Activated T-cell treated with anti-CD3 and anti-CD28 coated beads, Interleukin-2, amount 50 U/mL, for 1 hour (primary cell): ENCODE results near the gene PUS3.

Experiments
- DNase-seq: peaks from one replicate; pipeline ENCODE4 v3.0.0-alpha.2; 2020

PUS3 gene, protein sequence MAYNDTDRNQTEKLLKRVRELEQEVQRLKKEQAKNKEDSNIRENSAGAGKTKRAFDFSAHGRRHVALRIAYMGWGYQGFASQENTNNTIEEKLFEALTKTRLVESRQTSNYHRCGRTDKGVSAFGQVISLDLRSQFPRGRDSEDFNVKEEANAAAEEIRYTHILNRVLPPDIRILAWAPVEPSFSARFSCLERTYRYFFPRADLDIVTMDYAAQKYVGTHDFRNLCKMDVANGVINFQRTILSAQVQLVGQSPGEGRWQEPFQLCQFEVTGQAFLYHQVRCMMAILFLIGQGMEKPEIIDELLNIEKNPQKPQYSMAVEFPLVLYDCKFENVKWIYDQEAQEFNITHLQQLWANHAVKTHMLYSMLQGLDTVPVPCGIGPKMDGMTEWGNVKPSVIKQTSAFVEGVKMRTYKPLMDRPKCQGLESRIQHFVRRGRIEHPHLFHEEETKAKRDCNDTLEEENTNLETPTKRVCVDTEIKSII

DNA sequence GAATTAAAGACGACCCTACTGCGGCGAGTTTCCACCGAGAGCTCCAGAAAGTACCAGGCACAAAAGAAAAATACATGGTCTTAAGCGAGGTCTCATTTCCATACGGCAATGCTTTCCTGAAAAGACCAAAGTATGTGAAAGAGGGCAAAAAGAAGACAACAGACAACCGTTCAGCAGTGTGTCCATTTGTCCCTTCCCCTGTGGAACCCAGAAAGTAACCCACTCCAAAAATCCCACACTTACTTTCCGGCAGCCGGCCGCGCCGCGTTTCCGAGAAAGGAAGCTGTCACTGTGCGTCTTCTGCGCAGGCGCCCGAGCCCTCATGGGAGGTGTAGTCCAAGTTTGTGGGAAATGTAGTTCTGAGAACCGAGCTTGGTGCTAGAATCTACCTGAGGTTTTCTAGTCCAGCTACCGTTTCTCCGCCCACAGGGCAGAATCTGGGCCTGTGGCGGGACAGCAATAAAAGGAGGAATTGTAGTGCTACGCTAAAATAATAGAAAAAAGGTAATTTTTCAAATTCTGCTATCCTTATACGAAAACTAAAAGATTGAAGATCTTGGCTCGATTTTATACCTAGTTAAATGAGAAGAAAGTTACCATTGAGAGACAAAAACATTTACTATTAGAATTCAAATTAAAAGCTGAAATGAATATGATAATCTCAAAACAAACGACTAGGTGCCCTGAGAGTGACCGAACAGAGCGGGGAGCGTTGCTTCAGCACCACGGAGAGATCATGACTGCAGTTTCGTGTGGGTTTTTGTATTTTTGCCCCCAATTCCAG lies at the start of gene PUS3:
PUS3 (minus strand) TSS at position 280 of the 784 bp plus-strand sequence. CDS start 6,922 bp downstream, outside the sequence.
- peak; percentile 83 for DNase-seq

DNA sequence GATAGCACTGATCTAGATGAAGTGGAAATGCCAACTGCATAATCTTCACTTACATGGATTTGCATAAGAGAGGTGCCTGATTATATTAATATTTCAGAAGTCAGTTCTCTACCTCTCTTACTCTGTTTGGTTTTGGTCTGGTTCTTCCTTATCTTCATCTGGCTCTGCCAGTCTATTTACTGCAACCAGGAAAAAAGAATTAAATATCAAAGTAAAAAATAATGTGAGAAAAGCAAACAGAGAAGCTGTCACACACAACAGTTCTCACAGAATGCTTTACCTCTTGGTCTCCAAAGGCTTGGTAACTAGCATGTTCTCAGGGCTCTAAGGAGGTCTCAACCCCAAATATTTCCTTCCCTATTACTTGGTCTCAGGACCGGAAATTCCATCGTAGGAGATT lies 49.6 kb upstream of the PUS3 start:
- DNase-seq: no peak

DNA sequence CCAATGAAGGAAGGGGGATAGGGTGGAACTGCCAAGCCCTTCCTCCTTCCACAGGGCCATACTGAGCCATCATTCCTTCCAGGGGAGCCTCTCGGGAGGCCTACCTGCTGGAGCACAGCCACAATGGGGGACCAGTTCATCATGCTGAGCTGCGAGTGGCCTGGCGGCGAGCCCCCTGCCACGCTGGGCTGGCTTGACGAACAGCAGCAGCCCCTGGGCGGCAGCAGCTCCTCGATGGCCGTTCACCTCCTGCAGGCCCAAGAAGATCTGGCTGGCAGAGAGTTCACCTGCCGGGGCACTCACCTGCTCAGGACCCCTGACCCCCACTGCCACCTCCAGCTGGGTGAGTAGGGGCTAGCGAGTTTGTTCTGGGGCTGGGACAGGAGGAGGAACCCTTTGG lies 48.7 kb upstream of the PUS3 start:
- DNase-seq: no peak

DNA sequence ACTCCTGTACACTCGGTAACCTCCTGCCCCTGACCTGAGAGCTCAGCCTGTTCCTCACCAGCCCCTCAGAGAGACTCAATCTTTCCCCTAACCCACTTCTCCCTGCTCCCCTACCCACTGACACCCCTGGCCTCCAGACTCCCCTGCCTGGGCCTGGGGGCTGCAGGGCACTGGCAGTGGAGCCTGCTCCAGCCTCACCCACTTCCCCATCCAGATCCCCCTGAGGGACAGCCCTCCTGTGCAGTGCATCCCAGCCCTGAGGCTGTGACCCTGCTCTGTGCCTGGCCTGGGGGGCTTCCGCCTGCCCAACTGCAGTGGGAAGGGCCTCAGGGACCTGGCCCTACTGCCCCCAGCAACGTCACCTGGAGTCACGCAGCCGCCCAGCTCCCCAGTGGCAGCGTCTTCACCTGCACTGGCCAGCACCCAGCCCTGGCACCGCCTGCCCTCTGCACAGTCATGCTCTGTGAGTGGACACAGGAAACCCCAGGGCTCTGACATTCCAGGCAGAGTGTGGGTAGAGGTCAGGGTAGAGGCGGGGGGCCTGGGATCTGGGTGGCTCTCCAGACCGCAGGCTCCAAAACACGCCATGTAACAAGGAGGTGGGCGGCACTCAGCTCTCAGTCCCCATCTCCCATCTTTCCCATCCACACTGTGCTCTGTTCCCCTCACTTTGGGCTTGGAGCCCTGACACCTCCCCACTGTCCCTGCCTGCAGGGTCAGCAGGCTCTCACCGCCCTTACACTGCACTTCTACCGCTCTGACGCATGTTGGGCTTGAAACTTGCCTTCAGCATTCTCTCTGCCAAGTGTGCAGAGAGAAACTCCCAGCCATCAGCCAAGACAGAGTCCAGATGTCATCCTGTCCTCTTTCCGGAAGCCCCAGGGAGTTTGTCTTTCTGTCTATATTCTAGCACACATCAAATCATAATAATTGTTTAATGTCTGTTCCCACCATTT lies 48.0 kb upstream of the PUS3 start:
- DNase-seq: no peak

DNA sequence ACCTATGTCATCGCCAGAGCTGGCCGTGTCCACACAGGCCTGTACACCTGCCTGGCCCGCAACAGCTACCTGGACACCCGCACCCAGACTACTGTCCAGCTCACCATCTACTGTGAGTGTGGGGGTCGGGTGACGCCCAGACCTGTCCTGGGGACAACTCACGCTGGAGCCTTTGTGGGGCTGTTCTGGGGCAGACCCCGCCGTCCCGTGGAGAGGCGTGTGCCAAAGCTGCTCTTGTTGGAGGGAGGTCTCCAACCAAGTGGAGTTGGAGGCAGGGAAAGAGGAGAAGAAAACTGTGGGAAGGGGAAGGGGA lies 47.1 kb upstream of the PUS3 start:
- DNase-seq: no peak

DNA sequence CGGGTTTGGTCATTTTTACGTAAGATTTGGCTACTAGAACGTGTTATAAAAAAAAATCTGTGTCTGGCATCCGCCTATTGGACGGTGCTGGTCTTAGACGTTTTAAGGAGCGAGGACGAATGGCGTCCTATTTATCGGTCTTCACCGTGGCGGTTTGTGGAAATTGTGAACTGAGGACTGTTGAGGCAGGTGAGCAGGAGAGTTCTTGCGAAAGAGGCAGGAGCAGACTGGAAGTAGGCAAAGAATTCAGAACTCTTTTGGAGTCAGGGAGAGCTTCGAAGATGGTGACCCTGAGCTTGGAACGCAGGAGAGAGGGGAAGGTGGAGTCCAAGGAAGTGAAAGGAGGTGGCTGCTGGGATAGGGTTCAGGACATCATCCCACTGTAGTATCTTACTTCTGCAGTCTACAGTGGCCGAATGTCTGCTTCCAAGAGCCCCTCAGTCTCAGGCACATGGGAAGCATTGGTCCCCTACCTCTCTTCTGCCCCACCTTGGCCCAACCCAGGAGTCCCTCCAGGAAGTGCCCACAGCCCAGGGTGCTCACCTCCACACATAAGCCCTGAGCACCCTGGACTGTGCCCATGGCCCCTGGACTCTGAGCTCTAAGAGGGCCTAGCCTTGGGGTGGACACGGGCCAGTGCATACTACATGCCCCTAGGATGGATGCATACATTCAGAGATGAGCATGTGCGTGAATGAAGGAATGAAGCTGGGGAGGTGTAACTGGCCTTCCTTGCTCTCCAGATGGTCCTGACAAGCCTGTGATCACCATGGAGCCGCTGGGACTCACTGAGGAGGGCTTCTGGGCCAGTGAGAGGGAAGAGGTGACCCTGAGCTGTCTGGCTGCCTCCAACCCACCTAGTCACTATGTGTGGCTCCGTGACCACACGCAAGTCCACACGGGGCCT lies 46.5 kb upstream of the PUS3 start:
- no peak for DNase-seq

DNA sequence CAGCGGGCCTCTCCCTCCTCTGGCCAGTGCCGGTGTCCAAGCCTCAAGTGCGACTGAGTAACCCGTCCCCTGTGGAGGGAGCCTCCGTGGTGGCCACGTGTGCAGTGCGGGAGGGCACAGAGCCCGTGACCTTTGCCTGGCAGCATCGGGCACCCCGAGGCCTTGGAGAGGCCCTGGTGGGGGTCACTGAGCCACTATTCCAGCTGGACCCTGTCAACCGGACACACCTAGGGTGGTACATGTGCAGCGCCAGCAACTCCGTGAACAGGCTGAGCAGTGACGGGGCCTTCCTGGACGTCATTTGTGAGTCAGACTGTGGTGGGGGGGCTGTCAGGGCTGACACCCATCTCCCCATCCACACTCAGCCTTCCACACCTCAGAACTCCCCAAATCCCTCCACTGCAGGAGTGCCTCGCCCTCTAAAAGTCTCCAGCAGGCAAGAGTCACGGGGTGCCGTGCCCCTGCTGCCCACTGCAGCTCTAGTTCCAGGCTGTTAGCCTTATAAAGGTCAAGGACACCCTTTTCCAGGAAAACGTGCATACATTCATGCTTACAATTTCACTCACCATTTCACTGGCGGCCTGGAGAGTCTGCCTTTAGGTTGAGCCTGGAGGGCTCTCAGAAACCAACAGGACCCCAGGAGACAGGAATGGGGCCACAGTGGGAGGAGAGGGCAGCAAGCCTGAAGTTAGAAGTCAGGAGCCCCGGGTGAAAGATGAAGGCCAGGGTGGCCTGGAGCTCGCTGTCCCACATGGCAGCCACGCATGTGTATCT lies 45.5 kb upstream of the PUS3 start:
- DNase-seq: no peak

DNA sequence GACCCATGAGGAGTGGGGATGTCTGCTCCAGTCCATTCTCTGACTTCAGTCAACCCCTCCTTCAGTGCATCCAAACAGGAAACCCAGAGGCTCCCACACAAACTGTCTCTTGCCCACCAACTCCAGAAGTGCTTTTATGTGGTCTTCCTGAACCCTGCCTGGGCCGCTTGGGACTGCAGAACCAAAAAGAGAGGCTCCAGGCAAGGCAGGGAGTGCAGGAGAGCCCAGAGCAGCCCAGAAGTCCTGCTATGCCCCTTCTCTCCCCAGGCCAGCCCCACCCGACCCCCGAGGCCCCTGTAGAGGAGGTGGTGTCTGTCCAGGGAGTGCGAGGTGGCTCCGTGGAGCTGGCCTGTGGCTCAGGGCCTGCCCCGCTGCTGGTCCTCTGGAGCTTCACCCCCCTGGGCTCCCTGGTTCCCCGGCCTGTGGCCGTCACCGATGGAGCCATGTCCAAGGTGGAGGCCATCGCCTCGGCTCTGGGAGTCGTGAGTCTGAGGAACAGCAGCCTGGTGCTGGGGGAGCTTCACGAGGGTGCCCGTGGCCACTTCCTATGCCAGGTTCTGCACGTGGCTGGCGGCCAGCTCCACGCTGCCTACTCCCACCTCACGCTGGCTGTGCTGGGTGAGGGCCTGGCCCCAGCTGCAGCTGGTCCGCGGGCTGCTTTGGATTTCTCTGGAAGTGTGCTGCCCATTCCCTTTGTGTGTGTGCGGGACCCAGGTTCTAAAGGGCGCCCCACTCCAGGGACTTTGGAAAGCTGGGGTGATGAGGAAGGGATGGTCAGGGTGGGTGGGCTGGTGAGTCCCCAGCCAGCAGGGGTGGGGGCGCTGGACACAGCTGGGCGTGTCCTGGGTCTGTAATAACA lies 44.6 kb upstream of the PUS3 start:
- no peak for DNase-seq

DNA sequence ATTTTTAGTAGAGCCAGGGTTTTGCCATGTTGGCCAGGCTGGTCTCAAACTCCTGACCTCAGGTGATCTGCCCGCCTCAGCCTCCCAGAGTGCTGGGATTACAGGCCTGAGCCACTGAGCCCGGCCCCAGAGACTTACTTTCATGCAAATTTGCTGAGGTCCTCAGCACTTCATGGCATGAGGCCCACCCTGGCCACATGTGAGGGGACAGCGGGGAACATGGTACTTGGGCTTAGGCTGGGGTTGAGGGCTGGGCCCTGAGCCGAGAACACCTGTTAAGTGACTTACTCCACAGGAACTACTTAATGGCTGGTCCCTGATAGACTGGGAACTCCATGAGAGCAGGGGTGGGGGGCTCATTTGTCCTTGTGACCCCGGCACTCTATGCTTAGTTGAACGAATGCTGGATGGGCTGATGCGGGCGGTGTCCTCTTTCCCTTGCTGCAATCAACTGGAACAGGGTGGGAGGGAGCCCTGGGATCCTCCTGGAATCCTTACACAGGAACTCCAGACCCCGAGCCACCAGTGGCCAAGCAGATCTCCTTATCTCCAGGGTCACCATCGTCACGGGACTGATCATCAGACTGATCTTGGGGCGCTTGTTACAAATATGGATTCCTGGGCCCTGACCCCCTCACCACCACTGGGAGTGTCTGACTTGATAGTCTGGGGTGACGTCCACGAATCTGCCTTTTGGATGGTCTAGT lies 43.9 kb upstream of the PUS3 start:
- no peak for DNase-seq

DNA sequence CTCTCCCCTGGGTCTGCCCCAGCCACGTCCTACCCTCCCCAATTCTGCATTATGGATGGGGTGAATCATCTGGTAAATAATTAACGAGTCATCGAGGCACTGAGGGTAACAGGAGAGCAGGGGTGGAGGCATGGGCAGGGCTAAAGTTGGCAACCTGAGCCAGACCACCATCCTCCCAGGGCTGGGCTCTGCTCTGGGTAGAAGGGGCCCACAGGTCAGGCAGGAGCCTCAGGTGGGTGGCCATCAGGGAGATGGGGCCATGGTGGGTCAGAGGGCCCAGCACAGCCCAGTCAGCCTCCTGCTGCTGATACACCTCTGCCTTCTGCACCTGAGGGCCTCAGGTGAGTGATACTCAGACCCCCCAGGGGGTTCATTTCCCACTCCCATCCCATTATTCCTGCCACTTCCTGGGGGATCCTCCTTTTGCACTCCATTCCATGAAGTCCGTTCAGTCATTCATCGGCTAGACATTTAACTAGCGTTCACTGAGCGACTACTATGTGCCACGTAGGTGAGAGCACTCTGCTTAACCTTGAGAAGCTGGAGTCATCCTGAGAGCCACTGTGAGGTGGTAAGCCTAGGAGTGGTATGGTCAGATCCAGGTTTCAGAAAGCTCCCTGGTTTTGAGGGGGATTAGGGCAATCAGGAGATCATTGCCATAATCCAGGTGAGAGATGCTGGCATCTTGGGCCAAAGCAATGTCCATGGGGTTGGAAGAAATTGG lies 43.0 kb upstream of the PUS3 start, which contains the start of gene VSIG10L2:
VSIG10L2 (plus strand) TSS at position 248 of the 724 bp plus-strand sequence; CDS start at position 260, 12 bp downstream.
- no peak for DNase-seq

DNA sequence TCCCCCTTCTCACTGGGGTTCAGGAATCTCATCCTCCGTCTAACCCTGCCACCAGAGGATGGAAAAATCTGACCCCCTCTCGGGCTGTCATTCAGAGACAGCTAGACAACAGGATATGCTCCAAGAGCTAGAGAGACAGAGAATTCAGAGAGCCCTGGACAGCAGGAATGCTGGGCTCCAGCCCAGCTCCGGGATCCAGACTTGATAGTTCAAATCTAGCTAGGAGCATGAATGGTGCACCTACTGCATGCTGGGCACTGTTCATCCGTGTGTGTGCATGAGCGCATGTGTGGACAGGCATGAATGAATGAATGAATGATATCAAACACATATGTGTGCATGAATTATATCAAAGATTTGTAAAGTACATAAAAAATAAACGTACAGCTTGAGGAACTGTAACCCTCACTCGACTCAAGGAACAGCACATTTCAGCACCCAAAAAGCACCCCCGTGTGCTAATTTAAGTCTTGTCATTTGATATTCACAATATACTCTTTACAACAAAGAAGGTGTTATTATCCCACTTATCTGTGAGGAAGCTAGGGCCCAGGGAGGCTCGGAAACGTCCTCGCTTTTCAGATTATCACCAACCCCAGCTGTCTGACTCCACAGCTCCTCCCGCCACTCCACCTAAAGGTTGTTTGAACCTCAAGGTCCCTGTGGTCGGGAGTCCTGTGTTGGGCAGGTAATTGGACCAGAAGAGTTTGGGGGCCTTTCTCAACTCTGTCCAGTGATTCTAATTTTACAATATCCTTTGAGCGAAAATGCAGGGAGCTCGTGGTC lies 42.2 kb upstream of the PUS3 start:
- DNase-seq: no peak

DNA sequence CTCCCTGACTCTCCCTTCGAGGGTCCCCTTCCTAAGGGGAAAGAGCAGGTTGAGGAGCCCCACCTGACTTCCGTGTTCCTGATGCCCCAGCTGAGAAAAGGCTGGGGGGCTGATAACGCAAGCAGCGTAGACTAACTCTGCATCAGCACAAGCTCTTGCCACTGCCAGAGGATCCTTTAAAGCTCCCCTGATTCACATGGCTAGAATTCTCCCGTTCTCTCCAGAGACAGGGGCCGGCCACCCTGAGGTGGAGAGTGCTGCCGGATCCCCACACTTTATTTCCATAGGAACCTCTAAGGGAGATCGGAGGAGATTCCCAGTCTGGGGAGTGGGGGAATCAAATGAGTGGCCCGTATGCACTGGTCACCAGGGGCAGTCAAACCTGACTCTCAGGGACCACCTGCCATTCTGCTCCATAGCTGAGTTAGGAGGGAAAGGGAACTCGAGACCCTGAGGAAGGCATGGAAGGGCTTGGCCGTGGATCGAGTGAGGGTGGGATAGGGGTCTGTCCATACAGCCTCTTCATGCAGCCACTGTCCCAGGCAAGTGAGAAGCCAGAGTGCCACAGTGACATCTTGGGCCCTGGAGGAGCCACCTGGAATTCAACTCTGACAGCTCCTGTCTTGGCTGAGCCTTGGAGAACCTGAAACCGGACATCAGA lies 41.5 kb upstream of the PUS3 start:
- no peak for DNase-seq

DNA sequence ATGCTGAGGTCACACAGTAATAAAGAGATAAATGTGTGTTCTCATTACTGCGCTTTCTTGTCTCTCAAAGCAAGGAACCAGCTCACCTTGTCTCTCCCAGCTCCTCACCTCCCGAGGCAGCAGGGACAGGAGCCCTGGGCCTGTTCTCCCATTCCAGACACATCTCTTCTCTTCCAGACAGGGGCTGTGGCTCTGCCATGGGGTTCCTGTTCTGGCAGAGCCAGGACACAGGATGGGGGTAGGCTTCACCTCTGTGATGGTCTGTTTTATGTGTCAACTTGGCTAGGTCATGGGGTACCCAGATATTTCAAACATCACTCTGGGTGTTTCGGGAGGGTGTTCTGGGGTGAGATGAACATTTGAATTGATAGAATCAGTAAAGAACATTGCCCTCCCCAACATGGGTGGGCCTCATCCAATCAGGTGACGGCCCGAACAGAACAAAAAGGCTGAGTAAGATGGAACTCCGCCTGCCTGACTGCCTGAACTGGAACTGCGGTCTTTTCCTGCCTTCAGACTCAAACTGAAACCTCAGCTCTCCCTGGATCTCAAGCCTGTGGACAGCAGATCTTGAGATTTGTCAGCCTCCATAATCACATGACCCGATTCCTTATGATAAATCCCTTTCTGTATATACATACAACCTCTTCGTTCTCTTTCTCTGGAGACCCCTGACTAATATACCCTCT lies 40.8 kb upstream of the PUS3 start:
- no peak for DNase-seq

DNA sequence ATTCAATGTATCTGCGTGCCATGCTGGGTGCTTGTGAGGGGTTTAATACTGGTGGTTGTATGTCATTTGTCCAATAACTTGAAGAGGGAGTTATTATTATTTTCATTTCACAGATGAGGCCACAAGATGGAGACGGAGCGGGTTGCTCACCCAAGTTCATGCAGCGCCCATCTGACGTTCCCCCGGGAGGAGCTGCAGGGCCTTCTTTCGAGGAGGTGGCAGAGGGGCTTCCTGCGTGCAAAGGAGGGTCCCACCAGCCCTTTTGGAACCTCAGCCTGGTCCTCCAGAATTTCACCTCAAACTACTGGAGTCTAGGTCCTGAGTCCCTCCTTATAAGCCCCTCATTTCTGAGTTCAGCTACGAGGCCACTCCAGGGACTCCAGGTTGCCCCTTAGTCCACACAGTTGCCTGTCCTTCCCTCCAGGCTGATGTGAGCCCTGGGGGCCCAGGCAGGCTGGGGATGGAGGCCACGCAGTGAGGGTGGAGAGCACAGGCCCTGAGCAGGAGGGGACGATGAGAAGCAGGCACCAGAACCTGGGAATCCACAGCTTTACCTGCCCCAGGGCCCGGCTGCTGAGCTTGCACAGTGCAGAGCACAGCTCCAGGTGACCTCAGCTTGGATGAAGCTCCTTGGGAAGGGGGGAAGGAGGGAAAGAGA lies 39.9 kb upstream of the PUS3 start:
- DNase-seq: no peak

DNA sequence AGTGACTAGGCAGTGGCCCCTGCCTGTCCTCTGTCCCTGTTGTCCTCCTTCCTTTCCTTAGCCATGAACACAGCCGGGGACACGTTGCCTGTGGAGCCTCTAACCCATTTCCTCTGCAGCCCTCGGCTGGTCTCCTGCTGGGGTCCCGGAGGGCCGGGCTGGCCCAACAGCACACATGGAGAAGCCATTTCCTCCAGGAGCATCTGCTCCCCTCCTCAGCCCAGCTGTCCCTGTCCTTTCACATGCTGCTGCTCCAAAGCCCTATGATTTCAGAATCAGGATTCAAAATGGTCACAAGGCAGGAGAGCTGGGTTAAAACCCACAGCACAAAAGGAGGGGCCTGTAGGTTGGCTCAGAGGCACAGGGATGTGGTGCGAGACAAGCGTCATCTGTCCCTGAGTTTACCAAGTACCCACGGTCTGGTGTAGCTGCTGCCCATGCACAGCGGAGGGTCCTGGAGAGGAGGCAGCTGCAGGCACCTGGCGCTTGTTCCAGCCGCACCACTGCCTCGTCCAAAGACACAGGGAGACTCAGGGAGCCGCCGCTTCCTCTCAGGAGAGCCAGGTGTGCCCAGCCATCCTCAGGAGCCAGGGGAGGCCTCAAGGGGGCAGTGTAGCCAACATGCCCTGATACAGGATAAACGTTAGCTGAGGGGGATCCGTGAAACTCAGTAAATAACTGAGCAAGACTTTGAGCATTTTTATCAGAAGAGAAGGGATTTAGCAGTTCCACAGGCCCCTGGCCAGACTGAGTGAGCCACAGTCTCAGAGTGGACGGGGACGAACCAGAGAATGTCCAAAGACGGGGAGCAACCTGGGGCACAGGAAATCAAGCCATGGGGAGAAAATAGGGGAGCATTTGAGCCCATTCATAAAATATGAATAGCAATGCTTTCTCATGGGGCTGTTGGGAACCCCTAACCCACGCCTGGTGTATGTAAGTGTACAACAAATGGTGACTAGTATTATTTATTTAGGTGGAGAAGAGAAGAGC lies 38.9 kb upstream of the PUS3 start:
- peak; percentile 44 for DNase-seq
